HEK293T (cell line): ENCODE measurements around the gene ATXN2.

Source experiments
- CTCF ChIA-PET: fragments of 350-600 bp; formaldehyde crosslinking; extraction: SDS; loops from one replicate; lab custom pipeline; 2021; ENCODE audit warnings: antibody characterized with exemption, inconsistent platforms; lab: Yijun Ruan, JAX
- POLR2A ChIA-PET: fragments of 350-600 bp; formaldehyde crosslinking; extraction: SDS; loops from one replicate; lab custom pipeline; 2020; ENCODE audit warnings: antibody characterized with exemption, inconsistent platforms; lab: Yijun Ruan, JAX
- DNase-seq: peaks from one replicate; pipeline ENCODE4 v3.0.0; 2012; ENCODE audit warnings: mixed read lengths; ENCODE audit errors: extremely low spot score
- ARNT ChIP-seq: fragments of 450-650 bp; IDR thresholded peaks from 2 replicates; pipeline ENCODE4 v1.6.1; 2017; ENCODE audit warnings: mild to moderate bottlenecking
- BHLHE40 ChIP-seq: fragments of 450-650 bp; IDR thresholded peaks from 2 replicates; pipeline ENCODE4 v1.6.1; 2016; ENCODE audit warnings: mild to moderate bottlenecking, moderate library complexity, borderline replicate concordance
- CTBP1 ChIP-seq: fragments of 450-650 bp; IDR thresholded peaks from 2 replicates; pipeline ENCODE4 v1.6.1; 2016; ENCODE audit warnings: borderline replicate concordance
- ELF4 ChIP-seq: fragments of 450-650 bp; IDR thresholded peaks from 2 replicates; pipeline ENCODE4 v1.6.1; 2017; ENCODE audit warnings: antibody characterized with exemption
- FOXA1 ChIP-seq: fragments of 450-650 bp; IDR thresholded peaks from 2 replicates; pipeline ENCODE4 v1.6.1; 2016; ENCODE audit warnings: mild to moderate bottlenecking
- FOXK2 ChIP-seq: fragments of 450-650 bp; IDR thresholded peaks from 2 replicates; pipeline ENCODE4 v1.6.1; 2016; ENCODE audit warnings: mild to moderate bottlenecking
- FOXM1 ChIP-seq: fragments of 450-650 bp; IDR thresholded peaks from 2 replicates; pipeline ENCODE4 v1.6.1; 2017; ENCODE audit warnings: mild to moderate bottlenecking, borderline replicate concordance
- HDGF ChIP-seq: fragments of 450-650 bp; IDR thresholded peaks from 2 replicates; pipeline ENCODE4 v1.6.1; 2017; ENCODE audit warnings: antibody characterized with exemption, borderline replicate concordance
- L3MBTL2 ChIP-seq: fragments of 450-650 bp; conservative IDR thresholded peaks from 2 replicates; pipeline ENCODE4 v1.6.1; 2016; ENCODE audit warnings: mild to moderate bottlenecking
- LEF1 ChIP-seq: fragments of 450-650 bp; IDR thresholded peaks from 2 replicates; pipeline ENCODE4 v1.6.1; 2017; ENCODE audit warnings: mild to moderate bottlenecking, borderline replicate concordance
- NFRKB ChIP-seq: fragments of 450-650 bp; IDR thresholded peaks from 2 replicates; pipeline ENCODE4 v1.6.1; 2016; ENCODE audit warnings: mild to moderate bottlenecking, moderate library complexity
- SP1 ChIP-seq: fragments of 450-650 bp; IDR thresholded peaks from 2 replicates; pipeline ENCODE4 v1.6.1; 2017
- SUZ12 ChIP-seq: fragments of 450-650 bp; IDR thresholded peaks from 2 replicates; pipeline ENCODE4 v1.6.1; 2016; ENCODE audit warnings: mild to moderate bottlenecking
- TARDBP ChIP-seq: fragments of 450-650 bp; IDR thresholded peaks from 2 replicates; pipeline ENCODE4 v1.6.1; 2016
- ZNF384 ChIP-seq: fragments of 450-650 bp; IDR thresholded peaks from 2 replicates; pipeline ENCODE4 v1.6.1; 2016
- TF ChIP-seq, protein P1 (sequence below): fragments of 450-650 bp; IDR thresholded peaks from 2 replicates; pipeline ENCODE4 v1.6.1; 2016

ATXN2 gene

DNA sequence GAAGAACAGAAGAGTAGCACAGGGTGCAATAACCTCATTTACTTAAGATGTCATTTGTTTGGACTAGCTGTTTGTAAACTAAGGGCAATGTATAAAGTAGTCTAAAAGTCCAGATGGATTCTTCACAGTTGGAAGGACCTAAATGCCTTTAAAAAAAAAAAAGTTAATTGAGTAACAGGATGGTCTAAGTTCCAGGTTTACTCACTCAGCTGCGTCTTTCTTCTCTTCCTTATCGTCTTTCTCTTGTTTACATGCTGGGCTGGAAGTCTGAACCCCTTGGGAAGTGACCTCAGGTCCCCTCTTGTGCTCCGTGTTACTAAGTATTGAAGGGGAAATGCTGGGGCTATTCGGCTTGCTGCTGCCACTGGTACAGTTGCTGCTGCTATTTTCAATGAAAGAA, 110.8 kb downstream of the ATXN2 start:
- no peak for TF ChIP-seq L3MBTL2
- TF ChIP-seq ZNF384: no peak
- TF ChIP-seq FOXA1: no peak
- no peak for TF ChIP-seq TARDBP
- no peak for TF ChIP-seq ARNT
- TF ChIP-seq LEF1: no peak
- TF ChIP-seq ELF4: no peak
- no peak for TF ChIP-seq BHLHE40
- no peak for TF ChIP-seq SP1
- no peak for TF ChIP-seq SUZ12
- TF ChIP-seq HDGF: no peak
- TF ChIP-seq FOXK2: no peak
- no peak for TF ChIP-seq CTBP1
- TF ChIP-seq, protein P1, sequence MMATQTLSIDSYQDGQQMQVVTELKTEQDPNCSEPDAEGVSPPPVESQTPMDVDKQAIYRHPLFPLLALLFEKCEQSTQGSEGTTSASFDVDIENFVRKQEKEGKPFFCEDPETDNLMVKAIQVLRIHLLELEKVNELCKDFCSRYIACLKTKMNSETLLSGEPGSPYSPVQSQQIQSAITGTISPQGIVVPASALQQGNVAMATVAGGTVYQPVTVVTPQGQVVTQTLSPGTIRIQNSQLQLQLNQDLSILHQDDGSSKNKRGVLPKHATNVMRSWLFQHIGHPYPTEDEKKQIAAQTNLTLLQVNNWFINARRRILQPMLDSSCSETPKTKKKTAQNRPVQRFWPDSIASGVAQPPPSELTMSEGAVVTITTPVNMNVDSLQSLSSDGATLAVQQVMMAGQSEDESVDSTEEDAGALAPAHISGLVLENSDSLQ: no peak
- no peak for TF ChIP-seq NFRKB
- POLR2A ChIA-PET: no interaction called here
- no peak for DNase-seq
- CTCF ChIA-PET: interaction anchor here (1.0 kb wide), 1 partner anchor 197 kb away, joined by 3 read pairs; the partner anchor contains the start of gene BRAP

DNA sequence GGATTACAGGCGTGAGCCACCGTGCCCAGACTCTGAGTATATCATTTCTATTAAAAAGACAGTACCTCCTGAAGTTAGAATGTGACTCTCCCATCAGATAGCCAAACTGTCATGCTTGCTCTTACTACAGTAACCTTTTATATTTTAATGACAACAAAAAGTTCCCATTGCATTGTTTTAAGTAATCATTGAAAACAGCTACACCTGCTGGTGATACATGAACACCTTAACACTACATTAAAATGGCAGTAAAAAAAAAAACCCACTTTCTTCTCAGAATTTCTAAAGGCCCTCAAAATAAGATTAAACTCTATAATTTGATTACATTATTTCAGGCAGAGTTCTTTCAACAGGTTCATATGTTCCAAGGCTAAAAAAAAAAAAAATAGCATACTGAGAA, 116.7 kb downstream of the ATXN2 start:
- DNase-seq: no peak
- TF ChIP-seq LEF1 (no peak), FOXK2 (no peak), ZNF384 (no peak), SP1 (no peak), NFRKB (no peak), L3MBTL2 (no peak), FOXA1 (no peak), TARDBP (no peak), ELF4 (no peak), CTBP1 (no peak)
- TF ChIP-seq, protein P1: no peak
- POLR2A ChIA-PET: no interaction called here
- CTCF ChIA-PET: interaction anchor here (0.7 kb wide), 2 partner anchors 67 to 87 kb away, joined by 3 to 11 read pairs; no protein-coding TSS in a partner anchor

DNA sequence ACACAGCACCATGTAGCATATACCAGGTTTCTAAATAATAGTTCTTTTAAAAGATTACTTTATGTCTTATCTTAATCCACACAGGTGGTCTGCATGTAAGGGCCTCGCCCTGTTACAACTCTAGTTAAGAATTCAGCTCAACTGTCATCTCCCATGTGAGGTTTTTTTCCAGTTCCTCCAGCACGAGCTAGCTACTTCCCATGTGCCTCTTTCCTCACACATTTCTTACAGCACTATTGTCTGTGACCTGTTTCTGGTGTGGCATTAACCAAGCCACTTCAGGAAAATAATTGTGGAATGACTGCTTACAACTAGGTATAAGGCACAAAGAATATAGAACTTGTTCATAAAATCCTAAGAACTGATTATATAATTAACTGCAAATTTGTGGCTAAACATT, 127.9 kb downstream of the ATXN2 start:
- ChIA-PET POLR2A (no interaction called here), CTCF (no interaction called here)
- no peak for DNase-seq
- TF ChIP-seq ELF4: no peak
- no peak for TF ChIP-seq NFRKB
- no peak for TF ChIP-seq SP1
- no peak for TF ChIP-seq SUZ12
- no peak for TF ChIP-seq CTBP1

DNA sequence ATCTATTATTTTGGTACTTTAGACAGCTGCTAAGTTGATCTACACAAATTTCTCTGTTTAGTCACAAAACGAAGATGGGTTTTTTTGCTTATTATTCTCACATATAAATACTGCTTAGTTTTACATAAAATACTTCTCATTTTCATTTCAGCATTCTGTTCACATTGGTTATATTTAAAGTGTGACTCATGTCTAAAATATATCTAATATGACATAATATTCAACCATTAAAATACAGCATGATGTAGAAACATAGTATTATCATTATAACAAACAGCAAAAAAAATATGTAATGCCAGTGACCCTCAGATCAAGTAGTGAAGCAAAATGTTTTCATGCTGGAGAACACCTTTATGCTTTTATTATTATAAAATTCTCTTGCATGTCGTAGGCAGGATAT, 129.7 kb downstream of the ATXN2 start:
- ChIA-PET POLR2A (no interaction called here), CTCF (no interaction called here)
- TF ChIP-seq ZNF384: no peak
- TF ChIP-seq SUZ12: no peak
- TF ChIP-seq ARNT: no peak
- TF ChIP-seq FOXK2: no peak
- no peak for DNase-seq

DNA sequence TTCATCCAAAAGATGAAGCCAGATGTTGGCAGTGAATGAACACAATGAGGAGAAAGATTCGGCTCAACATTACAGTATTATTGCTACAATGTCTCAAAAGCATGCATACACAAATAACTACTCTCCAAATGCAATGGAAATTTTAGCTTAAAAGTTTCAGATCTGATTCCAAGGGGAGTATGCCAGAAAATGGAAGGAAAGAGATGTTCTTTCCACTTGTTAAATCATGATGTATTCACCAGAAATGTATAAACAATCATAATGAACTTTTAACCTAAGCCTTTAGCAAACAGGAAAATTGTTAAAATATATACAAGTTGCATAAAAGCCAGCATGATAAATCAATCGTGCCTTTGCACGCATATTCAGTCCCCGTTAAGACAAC, 131.3 kb downstream of the ATXN2 start:
- no peak for DNase-seq
- TF ChIP-seq TARDBP (no peak), LEF1 (no peak), ELF4 (no peak)
- TF ChIP-seq, protein P1: no peak
- CTCF ChIA-PET: interaction anchor here (0.8 kb wide), 1 partner anchor 16 kb away, joined by 3 read pairs; no protein-coding TSS in a partner anchor
- POLR2A ChIA-PET: no interaction called here

DNA sequence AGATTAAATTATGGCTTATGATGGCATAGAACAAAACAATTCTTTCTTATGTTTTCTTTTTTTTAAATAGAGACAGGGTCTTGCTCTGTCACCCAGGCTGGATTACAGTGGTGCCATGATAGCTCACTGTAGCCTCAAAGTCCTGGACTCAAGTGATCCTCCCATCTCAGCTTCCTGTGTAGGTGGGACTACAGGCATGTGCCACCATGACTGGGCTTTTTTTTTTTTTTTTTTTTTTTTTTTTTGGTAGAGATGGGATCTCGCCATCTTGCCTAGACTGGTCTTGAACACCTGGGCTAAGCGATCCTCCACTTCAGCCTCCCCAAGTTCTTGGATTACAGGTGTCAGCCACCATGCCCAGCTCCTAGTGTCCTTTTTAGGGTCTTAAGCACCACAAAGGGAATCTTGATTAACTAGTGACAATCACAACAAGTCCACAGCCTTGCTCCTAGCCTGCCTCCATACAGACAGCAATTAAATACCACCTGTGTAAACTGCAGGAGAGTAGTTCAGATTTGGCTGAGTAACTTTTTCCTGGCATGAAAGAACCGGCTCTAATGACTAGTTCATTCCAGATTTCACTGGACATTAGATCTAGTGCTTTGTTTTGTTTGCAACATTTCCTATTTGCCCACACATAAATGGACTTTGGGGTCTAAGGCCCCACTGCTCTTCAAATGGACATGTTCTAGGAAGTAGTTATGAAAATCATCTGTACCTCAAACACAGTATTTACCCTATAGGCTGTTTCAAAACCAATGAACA, 131.8 kb downstream of the ATXN2 start:
- POLR2A ChIA-PET: no interaction called here
- CTCF ChIA-PET: interaction anchor here (0.8 kb wide), 1 partner anchor 16 kb away, joined by 3 read pairs; no protein-coding TSS in a partner anchor
- TF ChIP-seq HDGF: no peak
- TF ChIP-seq TARDBP: no peak
- no peak for TF ChIP-seq LEF1
- TF ChIP-seq CTBP1: no peak
- TF ChIP-seq, protein P1: no peak
- no peak for TF ChIP-seq SP1
- no peak for TF ChIP-seq ELF4
- no peak for TF ChIP-seq ZNF384
- TF ChIP-seq SUZ12: no peak
- TF ChIP-seq NFRKB: no peak
- TF ChIP-seq FOXA1: no peak
- TF ChIP-seq BHLHE40: no peak
- no peak for TF ChIP-seq FOXM1
- TF ChIP-seq ARNT: no peak
- TF ChIP-seq FOXK2: no peak
- no peak for TF ChIP-seq L3MBTL2
- no peak for DNase-seq
